Measurements from ENCODE around the gene HCRTR2.
"Not testable (repeated sequence)": the region's sequence is repeated elsewhere in the genome, so short reads cannot be mapped to it uniquely, and the experiment has no call there.

The HCRTR2 gene

GRCh38 chr6:55210952-55211351 lies 36.6 kb downstream of the HCRTR2 start:
- no peak for DNase-seq (ENCODE audit: extremely low read depth in 1 of 2, low read depth in 1 of 2)

GRCh38 chr6:55212156-55212555 lies 37.8 kb downstream of the HCRTR2 start:
- DNase-seq (ENCODE audit: extremely low read depth in 1 of 2, low read depth in 1 of 2) = no peak

GRCh38 chr6:55220961-55221360 lies 46.6 kb downstream of the HCRTR2 start:
- DNase-seq (ENCODE audit: extremely low read depth in 1 of 2, low read depth in 1 of 2) = no peak

GRCh38 chr6:55227862-55228261 lies 53.5 kb downstream of the HCRTR2 start:
- DNase-seq (ENCODE audit: extremely low read depth in 1 of 2, low read depth in 1 of 2) = no peak

GRCh38 chr6:55239099-55239498 lies 64.8 kb downstream of the HCRTR2 start:
- no peak for DNase-seq (ENCODE audit: extremely low read depth in 1 of 2, low read depth in 1 of 2)

- not testable (repeated sequence) for DNase-seq (ENCODE audit: extremely low read depth in 1 of 2, low read depth in 1 of 2)
Measured at GRCh38 chr6:55240975-55241605, 66.8 kb downstream of the HCRTR2 start.

- no peak for DNase-seq (ENCODE audit: extremely low read depth in 1 of 2, low read depth in 1 of 2)
Measured at GRCh38 chr6:55250400-55250799, 76.1 kb downstream of the HCRTR2 start.

GRCh38 chr6:55255113-55255512 lies 80.8 kb downstream of the HCRTR2 start:
- DNase-seq (ENCODE audit: extremely low read depth in 1 of 2, low read depth in 1 of 2) = no peak

GRCh38 chr6:55260181-55260580 lies 85.9 kb downstream of the HCRTR2 start:
- no peak for DNase-seq (ENCODE audit: extremely low read depth in 1 of 2, low read depth in 1 of 2)

- DNase-seq (ENCODE audit: extremely low read depth in 1 of 2, low read depth in 1 of 2) = no peak
Measured at GRCh38 chr6:55265409-55266114, 91.2 kb downstream of the HCRTR2 start.

GRCh38 chr6:55266896-55267295 lies 92.6 kb downstream of the HCRTR2 start:
- DNase-seq (ENCODE audit: extremely low read depth in 1 of 2, low read depth in 1 of 2) = no peak

- DNase-seq (ENCODE audit: extremely low read depth in 1 of 2, low read depth in 1 of 2) = no peak
Measured at GRCh38 chr6:55276745-55277530, 102.6 kb downstream of the HCRTR2 start.

GRCh38 chr6:55277646-55278045 lies 103.3 kb downstream of the HCRTR2 start:
- DNase-seq (ENCODE audit: extremely low read depth in 1 of 2, low read depth in 1 of 2) = no peak

GRCh38 chr6:55281215-55281614 lies 106.9 kb downstream of the HCRTR2 start:
- no peak for DNase-seq (ENCODE audit: extremely low read depth in 1 of 2, low read depth in 1 of 2)

- no peak for DNase-seq (ENCODE audit: extremely low read depth in 1 of 2, low read depth in 1 of 2)
Measured at GRCh38 chr6:55282115-55282514, 107.8 kb downstream of the HCRTR2 start.

- DNase-seq (ENCODE audit: extremely low read depth in 1 of 2, low read depth in 1 of 2) = no peak
Measured at GRCh38 chr6:55286824-55287223, 112.5 kb downstream of the HCRTR2 start.

GRCh38 chr6:55290736-55291135 lies 116.4 kb downstream of the HCRTR2 start:
- no peak for DNase-seq (ENCODE audit: extremely low read depth in 1 of 2, low read depth in 1 of 2)

GRCh38 chr6:55293116-55293515 lies 118.8 kb downstream of the HCRTR2 start:
- DNase-seq (ENCODE audit: extremely low read depth in 1 of 2, low read depth in 1 of 2) = no peak

- DNase-seq (ENCODE audit: extremely low read depth in 1 of 2, low read depth in 1 of 2) = not testable (repeated sequence)
Measured at GRCh38 chr6:55297214-55297613, 122.9 kb downstream of the HCRTR2 start.

GRCh38 chr6:55299286-55299985 lies 125.1 kb downstream of the HCRTR2 start:
- DNase-seq (ENCODE audit: extremely low read depth in 1 of 2, low read depth in 1 of 2) = no peak

GRCh38 chr6:55304747-55305146 lies 130.4 kb downstream of the HCRTR2 start:
- no peak for DNase-seq (ENCODE audit: extremely low read depth in 1 of 2, low read depth in 1 of 2)

All from activated CD8-positive, alpha-beta memory T cell treated with anti-CD3 and anti-CD28 coated beads for 1 hour (primary cell).